Measurements from ENCODE around the gene ZCCHC8. TPM values are rescaled to one million over a fixed set of nuclear protein-coding genes. Genes with fewer than 3 reads are reported as not detected.
A peak's percentile ranks its signal among the peaks of the same experiment; 100 is the strongest.

The ZCCHC8 gene
- total RNA-seq, 2 donors from 2014 or later: 7.3 to 16.6 TPM

DNA sequence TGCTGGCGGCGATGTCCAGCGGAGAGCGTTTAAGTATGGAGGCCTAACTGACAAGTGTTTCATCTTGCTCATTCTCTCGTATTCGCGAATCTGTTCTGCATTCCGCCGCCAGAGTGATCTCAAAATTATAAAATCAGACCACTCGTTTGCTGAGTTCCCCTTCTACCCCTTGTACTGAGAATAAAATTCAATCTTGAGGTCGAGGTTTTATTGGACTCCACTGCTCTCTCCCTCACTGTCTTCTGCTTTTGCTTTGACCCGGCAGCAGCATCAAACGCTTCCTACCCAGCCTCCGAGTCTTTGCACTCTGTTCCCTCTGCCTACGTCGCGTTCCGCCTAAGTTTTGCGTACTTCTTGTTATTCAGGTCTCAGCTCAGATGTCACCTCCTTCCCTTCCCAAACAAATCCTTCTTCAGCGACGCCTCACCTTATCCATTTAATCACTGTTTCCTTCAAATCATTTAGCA is 26.8 kb upstream of the ZCCHC8 start:
- Histone ChIP-seq H3K4me3 (peak overlapping the region in 1 of 2 donors; percentile 13), H3K27me3 (no peaks in the 10 kb centered on the region), H3K27ac (peak overlapping the region in 3 of 4 donors; percentile 63 to 96 (median 96)), H3K9me3 (no peaks in the 10 kb centered on the region), H3K4me1 (peaks cover 39% of the 10 kb centered on the region), H3K36me3 (replicated peaks in 1 of 2; ENCODE audit: insufficient read depth in 1 of 2, low read depth in 2 of 2) (no peaks in the 10 kb centered on the region)
- intact Hi-C loops (cut with DNase I): no loop called here
- 0% methylated on average over 21 of the region's 21 CpGs for WGBS, 2 donors
- no peak for DNase-seq
- ATAC-seq: no peak
- no peak for TF ChIP-seq POLR2A (IDR thresholded peaks at IDR 0.05)

DNA sequence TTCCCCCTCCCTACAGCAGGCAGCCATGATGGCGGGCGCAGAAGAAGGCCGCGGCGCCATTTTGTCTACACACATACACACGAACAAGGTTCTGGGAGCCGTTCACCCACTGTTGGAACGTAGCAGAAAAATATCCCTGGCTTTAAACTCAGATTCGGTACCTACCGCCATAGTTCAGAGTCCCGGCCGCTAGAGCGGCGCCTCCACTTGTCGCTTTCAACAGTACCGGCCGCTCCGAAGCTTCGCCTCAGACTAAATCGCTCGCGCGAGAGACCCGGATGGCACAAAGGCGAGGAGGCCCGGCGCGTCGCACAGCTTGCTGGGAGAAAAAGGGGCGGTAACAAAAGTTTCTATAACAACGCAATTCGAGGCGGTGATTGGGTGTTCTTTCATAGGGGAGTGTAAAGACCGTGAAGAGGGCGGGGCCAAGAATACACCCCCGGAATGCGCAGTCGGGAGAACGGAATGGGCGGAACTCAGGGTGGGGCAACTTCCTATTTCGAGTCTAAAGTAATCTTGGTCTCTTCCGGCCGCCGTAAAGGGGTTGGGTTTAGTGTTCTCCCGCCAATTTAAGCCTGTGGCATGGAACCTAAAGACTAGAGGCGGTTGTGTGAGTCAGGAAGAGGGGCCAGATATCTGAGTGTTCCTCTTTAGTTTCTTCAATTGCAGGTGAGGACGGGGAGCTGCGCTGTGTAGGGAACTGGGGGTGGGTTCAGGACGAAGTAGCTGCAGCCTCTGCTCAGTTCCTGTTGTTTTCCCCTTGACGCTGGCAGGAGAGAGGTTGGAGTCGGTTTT is 26.1 kb upstream of the ZCCHC8 start, which contains the start of the genes KNTC1 and RSRC2:
TSS of gene KNTC1 (plus strand) at position 567 of the 795 bp plus-strand sequence. CDS start 2,815 bp downstream, outside the sequence.
TSS of gene RSRC2 (minus strand) at position 254 of the 795 bp plus-strand sequence. CDS start at position 171, 83 bp downstream.
- H3K27ac ChIP-seq: peak within 1 kb of the TSS; percentile 95 to 100 (median 96)
- 0% methylated on average over 51 of the region's 51 CpGs for WGBS, 2 donors
- H3K4me1 ChIP-seq: peaks cover 45% of the 10 kb centered on the region
- peak within 1 kb of the TSS; percentile 88 to 89 for H3K4me3 ChIP-seq
- intact Hi-C loops (cut with DNase I): no loop called here
- no peaks in the 10 kb centered on the region for H3K9me3 ChIP-seq
- DNase-seq (peak; percentile 99 to 100 (median 99)), ATAC-seq (peak; percentile 97)
- TF ChIP-seq, protein P1, sequence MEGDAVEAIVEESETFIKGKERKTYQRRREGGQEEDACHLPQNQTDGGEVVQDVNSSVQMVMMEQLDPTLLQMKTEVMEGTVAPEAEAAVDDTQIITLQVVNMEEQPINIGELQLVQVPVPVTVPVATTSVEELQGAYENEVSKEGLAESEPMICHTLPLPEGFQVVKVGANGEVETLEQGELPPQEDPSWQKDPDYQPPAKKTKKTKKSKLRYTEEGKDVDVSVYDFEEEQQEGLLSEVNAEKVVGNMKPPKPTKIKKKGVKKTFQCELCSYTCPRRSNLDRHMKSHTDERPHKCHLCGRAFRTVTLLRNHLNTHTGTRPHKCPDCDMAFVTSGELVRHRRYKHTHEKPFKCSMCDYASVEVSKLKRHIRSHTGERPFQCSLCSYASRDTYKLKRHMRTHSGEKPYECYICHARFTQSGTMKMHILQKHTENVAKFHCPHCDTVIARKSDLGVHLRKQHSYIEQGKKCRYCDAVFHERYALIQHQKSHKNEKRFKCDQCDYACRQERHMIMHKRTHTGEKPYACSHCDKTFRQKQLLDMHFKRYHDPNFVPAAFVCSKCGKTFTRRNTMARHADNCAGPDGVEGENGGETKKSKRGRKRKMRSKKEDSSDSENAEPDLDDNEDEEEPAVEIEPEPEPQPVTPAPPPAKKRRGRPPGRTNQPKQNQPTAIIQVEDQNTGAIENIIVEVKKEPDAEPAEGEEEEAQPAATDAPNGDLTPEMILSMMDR (IDR thresholded peaks at IDR 0.05): peak in 3 of 7 experiments; percentile 3 to 13 (median 13)
- TF ChIP-seq POLR2A (IDR thresholded peaks at IDR 0.05): peak; percentile 95 to 99 (median 99)
- peaks cover 0 to 4% of the 10 kb centered on the region in 2 donors for H3K36me3 ChIP-seq (replicated peaks in 1 of 2; ENCODE audit: insufficient read depth in 1 of 2, low read depth in 2 of 2)
- H3K27me3 ChIP-seq: no peaks in the 10 kb centered on the region

DNA sequence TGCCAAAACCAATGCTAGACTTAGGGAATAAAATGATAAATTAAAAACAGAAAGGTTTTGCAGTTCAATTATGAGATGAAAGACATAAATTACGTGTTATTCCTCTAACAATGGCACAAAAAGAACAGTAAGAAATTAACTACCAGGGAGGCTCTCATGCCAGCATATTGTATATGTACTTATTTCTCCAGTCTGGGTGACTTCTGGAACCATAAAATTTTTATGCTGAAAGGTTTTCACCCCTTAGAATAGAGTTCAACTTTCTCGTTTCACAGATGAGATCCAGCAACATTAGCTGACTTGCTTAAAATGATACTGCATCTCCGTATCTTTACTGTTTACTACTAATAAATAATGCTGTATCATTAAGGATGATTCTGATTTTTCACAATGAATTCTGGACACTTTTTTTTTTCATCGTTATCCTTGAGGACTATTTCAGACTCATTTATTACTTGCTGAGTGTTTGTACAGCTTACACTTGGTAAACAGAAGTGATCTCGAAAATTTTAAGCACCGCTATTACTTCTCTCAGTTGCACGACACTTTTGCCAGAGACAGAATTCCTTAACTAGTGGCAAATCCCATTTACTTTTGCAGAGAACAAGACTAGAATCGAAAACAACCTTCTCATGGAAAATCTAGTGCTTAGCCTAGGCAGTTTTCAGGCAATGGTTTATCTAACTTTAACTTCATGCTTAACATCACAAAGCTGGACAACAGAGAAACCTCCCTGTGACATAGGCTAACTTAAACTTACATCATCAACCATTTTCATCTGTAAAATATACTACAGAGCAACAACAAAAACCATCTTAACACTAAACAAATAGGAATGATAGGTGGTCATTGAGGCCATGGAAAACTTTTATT is 23.4 kb upstream of the ZCCHC8 start:
- Histone ChIP-seq H3K4me3 (no peak overlapping the region), H3K36me3 (replicated peaks in 1 of 2; ENCODE audit: insufficient read depth in 1 of 2, low read depth in 2 of 2) (peaks cover 0 to 22% of the 10 kb centered on the region in 2 donors), H3K4me1 (peaks cover 48% of the 10 kb centered on the region), H3K9me3 (no peaks in the 10 kb centered on the region), H3K27ac (peak overlapping the region in 3 of 4 donors; percentile 33 to 50 (median 48)), H3K27me3 (no peaks in the 10 kb centered on the region)
- intact Hi-C loops (cut with DNase I): no loop called here
- no peak for ATAC-seq
- 5 to 8% methylated on average over 8 of the region's 8 CpGs for WGBS, 2 donors
- no peak for DNase-seq
- no peak for TF ChIP-seq POLR2A (IDR thresholded peaks at IDR 0.05)
- TF ChIP-seq, protein P1 (IDR thresholded peaks at IDR 0.05): no peak

DNA sequence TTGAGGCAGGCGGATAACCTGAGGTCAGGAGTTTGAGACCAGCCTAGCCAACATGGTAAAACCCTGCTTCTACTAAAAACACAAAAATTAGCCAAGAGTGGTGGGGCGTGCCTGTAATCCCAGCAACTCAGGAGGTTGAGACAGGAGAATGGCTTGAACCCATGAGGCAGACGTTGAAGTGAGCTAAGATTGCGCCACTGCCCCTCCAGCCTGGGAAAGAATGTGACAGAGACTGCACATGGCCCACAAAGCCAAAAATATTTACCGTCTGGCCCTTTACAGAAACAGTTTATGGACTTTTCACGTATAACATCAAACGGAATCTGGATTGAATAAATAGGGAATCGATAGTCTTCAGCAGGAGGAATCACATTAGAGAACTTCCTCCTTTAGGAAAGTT is 22.5 kb upstream of the ZCCHC8 start:
- H3K27ac ChIP-seq: peak overlapping the region in 2 of 4 donors; percentile 48 to 51
- peaks cover 45% of the 10 kb centered on the region for H3K4me1 ChIP-seq
- H3K27me3 ChIP-seq: no peaks in the 10 kb centered on the region
- H3K4me3 ChIP-seq: no peak overlapping the region
- H3K36me3 ChIP-seq (replicated peaks in 1 of 2; ENCODE audit: insufficient read depth in 1 of 2, low read depth in 2 of 2): peaks cover 4 to 29% of the 10 kb centered on the region in 2 donors
- DNase-seq (peak in 1 of 4 donors; percentile 19), ATAC-seq (no peak)
- WGBS, 2 donors: 23 to 29% methylated on average over 8 of the region's 8 CpGs
- H3K9me3 ChIP-seq: no peaks in the 10 kb centered on the region
- intact Hi-C loops (cut with DNase I): no loop called here
- TF ChIP-seq, protein P1 (IDR thresholded peaks at IDR 0.05): no peak
- TF ChIP-seq POLR2A (IDR thresholded peaks at IDR 0.05): no peak
